ENCODE results near the gene LAMB4. TPM values are rescaled to one million over a fixed set of nuclear protein-coding genes. Genes with fewer than 3 reads are reported as not detected.

The LAMB4 gene
- total and polyA plus RNA-seq, 2 donors from 2014 or later = 1.2 to 5.4 TPM

GRCh38 chr7:108093341-108093740 is 36.8 kb downstream of the LAMB4 start:
- TF ChIP-seq CTCF (IDR thresholded peaks at IDR 0.05; ENCODE audit: borderline replicate concordance, extremely low read depth, insufficient read depth) = no peak
- no peaks in the 10 kb centered on the region for H3K27me3 ChIP-seq (ENCODE audit: control insufficient read depth, insufficient read depth, low read length)
- no peak overlapping the region for H3K4me3 ChIP-seq (ENCODE audit: low read length in 3 of 3)
- intact Hi-C loops (cut with DNase I) = no loop called here
- H3K36me3 ChIP-seq (ENCODE audit: control insufficient read depth in 2 of 3, insufficient read depth in 3 of 3, low read length in 3 of 3) = no peaks in the 10 kb centered on the region
- DNase-seq = no peak
- peaks cover 7 to 13% (median 11%) of the 10 kb centered on the region in 3 donors for H3K4me1 ChIP-seq (ENCODE audit: control insufficient read depth in 2 of 3, insufficient read depth in 2 of 3, low read depth in 1 of 3, low read length in 3 of 3)
- no peak for FAIRE-seq
- H3K9me3 ChIP-seq (ENCODE audit: control insufficient read depth in 2 of 3, insufficient read depth in 1 of 3, low read length in 3 of 3) = no peaks in the 10 kb centered on the region
- no peak overlapping the region for H3K27ac ChIP-seq (ENCODE audit: low read depth in 2 of 2, low read length in 2 of 2)
- no peak overlapping the region for H3K9ac ChIP-seq (ENCODE audit: low read length in 3 of 3)

- peaks cover 7 to 13% (median 11%) of the 10 kb centered on the region in 3 donors for H3K4me1 ChIP-seq (ENCODE audit: control insufficient read depth in 2 of 3, insufficient read depth in 2 of 3, low read depth in 1 of 3, low read length in 3 of 3)
- H3K9me3 ChIP-seq (ENCODE audit: control insufficient read depth in 2 of 3, insufficient read depth in 1 of 3, low read length in 3 of 3) = no peaks in the 10 kb centered on the region
- no peak overlapping the region for H3K4me3 ChIP-seq (ENCODE audit: low read length in 3 of 3)
- H3K27ac ChIP-seq (ENCODE audit: low read depth in 2 of 2, low read length in 2 of 2) = no peak overlapping the region
- intact Hi-C loops (cut with DNase I) = no loop called here
- DNase-seq = no peak
- no peaks in the 10 kb centered on the region for H3K36me3 ChIP-seq (ENCODE audit: control insufficient read depth in 2 of 3, insufficient read depth in 3 of 3, low read length in 3 of 3)
- no peak for FAIRE-seq
- no peak overlapping the region for H3K9ac ChIP-seq (ENCODE audit: low read length in 3 of 3)
- TF ChIP-seq CTCF (IDR thresholded peaks at IDR 0.05; ENCODE audit: borderline replicate concordance, extremely low read depth, insufficient read depth) = no peak
- H3K27me3 ChIP-seq (ENCODE audit: control insufficient read depth, insufficient read depth, low read length) = no peaks in the 10 kb centered on the region
Observed at GRCh38 chr7:108091461-108091831, 38.7 kb downstream of the LAMB4 start.

- FAIRE-seq (no peak), DNase-seq (no peak)
- Histone ChIP-seq H3K4me3 (ENCODE audit: low read length in 3 of 3) (no peak overlapping the region), H3K36me3 (ENCODE audit: control insufficient read depth in 2 of 3, insufficient read depth in 3 of 3, low read length in 3 of 3) (no peaks in the 10 kb centered on the region), H3K27ac (ENCODE audit: low read depth in 2 of 2, low read length in 2 of 2) (no peak overlapping the region), H3K9me3 (ENCODE audit: control insufficient read depth in 2 of 3, insufficient read depth in 1 of 3, low read length in 3 of 3) (no peaks in the 10 kb centered on the region), H3K9ac (ENCODE audit: low read length in 3 of 3) (no peak overlapping the region), H3K4me1 (ENCODE audit: control insufficient read depth in 2 of 3, insufficient read depth in 2 of 3, low read depth in 1 of 3, low read length in 3 of 3) (peaks cover 7 to 13% (median 11%) of the 10 kb centered on the region in 3 donors), H3K27me3 (ENCODE audit: control insufficient read depth, insufficient read depth, low read length) (no peaks in the 10 kb centered on the region)
- no peak for TF ChIP-seq CTCF (IDR thresholded peaks at IDR 0.05; ENCODE audit: borderline replicate concordance, extremely low read depth, insufficient read depth)
- intact Hi-C loops (cut with DNase I) = no loop called here
Observed at GRCh38 chr7:108090791-108091460, 39.2 kb downstream of the LAMB4 start.

GRCh38 chr7:108089381-108089780 is 40.8 kb downstream of the LAMB4 start:
- no peaks in the 10 kb centered on the region for H3K27me3 ChIP-seq (ENCODE audit: control insufficient read depth, insufficient read depth, low read length)
- no peak for TF ChIP-seq CTCF (IDR thresholded peaks at IDR 0.05; ENCODE audit: borderline replicate concordance, extremely low read depth, insufficient read depth)
- peaks cover 0 to 7% (median 5%) of the 10 kb centered on the region in 3 donors for H3K4me1 ChIP-seq (ENCODE audit: control insufficient read depth in 2 of 3, insufficient read depth in 2 of 3, low read depth in 1 of 3, low read length in 3 of 3)
- no peak for DNase-seq
- no peaks in the 10 kb centered on the region for H3K36me3 ChIP-seq (ENCODE audit: control insufficient read depth in 2 of 3, insufficient read depth in 3 of 3, low read length in 3 of 3)
- FAIRE-seq = no peak
- intact Hi-C loops (cut with DNase I) = no loop called here
- H3K9ac ChIP-seq (ENCODE audit: low read length in 3 of 3) = no peak overlapping the region
- H3K9me3 ChIP-seq (ENCODE audit: control insufficient read depth in 2 of 3, insufficient read depth in 1 of 3, low read length in 3 of 3) = no peaks in the 10 kb centered on the region
- H3K4me3 ChIP-seq (ENCODE audit: low read length in 3 of 3) = no peak overlapping the region
- no peak overlapping the region for H3K27ac ChIP-seq (ENCODE audit: low read depth in 2 of 2, low read length in 2 of 2)
